Activated naive CD8-positive, alpha-beta T cell (primary cell): ENCODE measurements around the gene PLD2.
"Not testable (repeated sequence)": the region's sequence is repeated elsewhere in the genome, so short reads cannot be mapped to it uniquely, and the experiment has no call there.

ENCODE experiments used
- H3K27ac Mint-ChIP-seq: one replicate; pipeline ENCODE4 v1.8.0; 2021; ENCODE audit warnings: mixed read lengths
- H3K27me3 Mint-ChIP-seq: one replicate; pipeline ENCODE4 v1.8.0; 2021; ENCODE audit warnings: mixed read lengths
- H3K36me3 Mint-ChIP-seq: one replicate; pipeline ENCODE4 v1.8.0; 2021; ENCODE audit warnings: mixed read lengths
- H3K4me1 Mint-ChIP-seq: one replicate; pipeline ENCODE4 v1.8.0; 2021; ENCODE audit warnings: low read depth, mixed read lengths
- H3K4me3 Mint-ChIP-seq: one replicate; pipeline ENCODE4 v1.8.0; 2021; ENCODE audit warnings: mild to moderate bottlenecking, mixed read lengths
- H3K9me3 Mint-ChIP-seq: one replicate; pipeline ENCODE4 v1.8.0; 2021; ENCODE audit warnings: low read depth, mixed read lengths

The PLD2 gene

GRCh38 chr17:4852567-4853207, 45.7 kb downstream of the PLD2 start:
- Mint-ChIP-seq H3K4me3 (no peak overlapping the region), H3K27ac (no peak overlapping the region), H3K9me3 (no peaks in the 10 kb centered on the region), H3K4me1 (peaks cover 30% of the 10 kb centered on the region), H3K36me3 (peaks cover 1% of the 10 kb centered on the region), H3K27me3 (no peaks in the 10 kb centered on the region)

GRCh38 chr17:4853208-4853671, 46.3 kb downstream of the PLD2 start:
- H3K27me3 Mint-ChIP-seq: no peaks in the 10 kb centered on the region
- H3K27ac Mint-ChIP-seq: no peak overlapping the region
- no peak overlapping the region for H3K4me3 Mint-ChIP-seq
- H3K4me1 Mint-ChIP-seq: peaks cover 30% of the 10 kb centered on the region
- H3K36me3 Mint-ChIP-seq: peaks cover 3% of the 10 kb centered on the region
- H3K9me3 Mint-ChIP-seq: no peaks in the 10 kb centered on the region

- H3K27me3 Mint-ChIP-seq: no peaks in the 10 kb centered on the region
- H3K36me3 Mint-ChIP-seq: peaks cover 3% of the 10 kb centered on the region
- no peak overlapping the region for H3K27ac Mint-ChIP-seq
- H3K4me1 Mint-ChIP-seq: peaks cover 32% of the 10 kb centered on the region
- no peak overlapping the region for H3K4me3 Mint-ChIP-seq
- no peaks in the 10 kb centered on the region for H3K9me3 Mint-ChIP-seq
Measured at GRCh38 chr17:4854111-4854681, 47.2 kb downstream of the PLD2 start.

- no peaks in the 10 kb centered on the region for H3K27me3 Mint-ChIP-seq
- no peak overlapping the region for H3K27ac Mint-ChIP-seq
- H3K36me3 Mint-ChIP-seq: peaks cover 7% of the 10 kb centered on the region
- H3K9me3 Mint-ChIP-seq: no peaks in the 10 kb centered on the region
- H3K4me1 Mint-ChIP-seq: peaks cover 24% of the 10 kb centered on the region
- H3K4me3 Mint-ChIP-seq: no peak overlapping the region
Measured at GRCh38 chr17:4856271-4856936, 49.5 kb downstream of the PLD2 start.

GRCh38 chr17:4856937-4857314, 50.0 kb downstream of the PLD2 start:
- Mint-ChIP-seq H3K27me3 (no peaks in the 10 kb centered on the region), H3K27ac (no peak overlapping the region), H3K4me3 (no peak overlapping the region), H3K9me3 (no peaks in the 10 kb centered on the region), H3K4me1 (peaks cover 23% of the 10 kb centered on the region), H3K36me3 (peaks cover 7% of the 10 kb centered on the region)

GRCh38 chr17:4857347-4857746, 50.4 kb downstream of the PLD2 start:
- H3K4me3 Mint-ChIP-seq, H3K27ac Mint-ChIP-seq, H3K36me3 Mint-ChIP-seq, H3K27me3 Mint-ChIP-seq, H3K9me3 Mint-ChIP-seq: not testable (repeated sequence)
- H3K4me1 Mint-ChIP-seq: peaks cover 19% of the 10 kb centered on the region

GRCh38 chr17:4858068-4858881, 51.3 kb downstream of the PLD2 start:
- no peaks in the 10 kb centered on the region for H3K27me3 Mint-ChIP-seq
- no peak overlapping the region for H3K27ac Mint-ChIP-seq
- no peak overlapping the region for H3K4me3 Mint-ChIP-seq
- peaks cover 7% of the 10 kb centered on the region for H3K36me3 Mint-ChIP-seq
- H3K9me3 Mint-ChIP-seq: no peaks in the 10 kb centered on the region
- H3K4me1 Mint-ChIP-seq: peaks cover 20% of the 10 kb centered on the region

- Mint-ChIP-seq H3K4me1 (peaks cover 16% of the 10 kb centered on the region), H3K27me3 (no peaks in the 10 kb centered on the region), H3K27ac (no peak overlapping the region), H3K9me3 (no peaks in the 10 kb centered on the region), H3K4me3 (no peak overlapping the region), H3K36me3 (peaks cover 7% of the 10 kb centered on the region)
Measured at GRCh38 chr17:4858882-4859260, 51.9 kb downstream of the PLD2 start.

GRCh38 chr17:4859816-4860625, 53.1 kb downstream of the PLD2 start:
- no peak overlapping the region for H3K4me3 Mint-ChIP-seq
- no peaks in the 10 kb centered on the region for H3K9me3 Mint-ChIP-seq
- H3K27me3 Mint-ChIP-seq: no peaks in the 10 kb centered on the region
- no peak overlapping the region for H3K27ac Mint-ChIP-seq
- peaks cover 7% of the 10 kb centered on the region for H3K36me3 Mint-ChIP-seq
- H3K4me1 Mint-ChIP-seq: peaks cover 9% of the 10 kb centered on the region

- H3K9me3 Mint-ChIP-seq: no peaks in the 10 kb centered on the region
- no peak overlapping the region for H3K27ac Mint-ChIP-seq
- peaks cover 7% of the 10 kb centered on the region for H3K36me3 Mint-ChIP-seq
- H3K27me3 Mint-ChIP-seq: no peaks in the 10 kb centered on the region
- peaks cover 9% of the 10 kb centered on the region for H3K4me1 Mint-ChIP-seq
- H3K4me3 Mint-ChIP-seq: no peak overlapping the region
Measured at GRCh38 chr17:4860651-4861050, 53.7 kb downstream of the PLD2 start.

- Mint-ChIP-seq H3K4me1 (peaks cover 9% of the 10 kb centered on the region), H3K9me3 (no peaks in the 10 kb centered on the region), H3K4me3 (no peak overlapping the region), H3K27ac (no peak overlapping the region), H3K36me3 (peaks cover 7% of the 10 kb centered on the region), H3K27me3 (no peaks in the 10 kb centered on the region)
Measured at GRCh38 chr17:4861052-4861451, 54.1 kb downstream of the PLD2 start.

- H3K4me1 Mint-ChIP-seq: peaks cover 6% of the 10 kb centered on the region
- no peaks in the 10 kb centered on the region for H3K9me3 Mint-ChIP-seq
- H3K36me3 Mint-ChIP-seq: peaks cover 6% of the 10 kb centered on the region
- no peaks in the 10 kb centered on the region for H3K27me3 Mint-ChIP-seq
- H3K27ac Mint-ChIP-seq: no peak overlapping the region
- H3K4me3 Mint-ChIP-seq: no peak overlapping the region
Measured at GRCh38 chr17:4862720-4863119, 55.8 kb downstream of the PLD2 start.

- Mint-ChIP-seq H3K4me1 (peaks cover 8% of the 10 kb centered on the region), H3K9me3 (no peaks in the 10 kb centered on the region), H3K27ac (no peak overlapping the region), H3K36me3 (peaks cover 6% of the 10 kb centered on the region), H3K27me3 (no peaks in the 10 kb centered on the region), H3K4me3 (no peak overlapping the region)
Measured at GRCh38 chr17:4863321-4863720, 56.4 kb downstream of the PLD2 start.

- not testable (repeated sequence) for H3K27me3 Mint-ChIP-seq, H3K4me3 Mint-ChIP-seq, H3K9me3 Mint-ChIP-seq, H3K36me3 Mint-ChIP-seq, H3K27ac Mint-ChIP-seq, H3K4me1 Mint-ChIP-seq
Measured at GRCh38 chr17:4867535-4867934, 60.6 kb downstream of the PLD2 start.
